ENCODE measurements around the gene PARP3. TPM values are rescaled to one million over a fixed set of nuclear protein-coding genes. Genes with fewer than 3 reads are reported as not detected.
A peak's percentile ranks its signal among the peaks of the same experiment; 100 is the strongest.

The PARP3 gene
- total and polyA plus RNA-seq, 2 of the 8 experiments (the other 6 are each of a cell fraction or from before 2014, with no cell fraction given) = 1.3 to 1.6 TPM

GRCh38 chr3:51894939-51895338, 47.2 kb upstream of the PARP3 start:
- TF ChIP-seq PHF8 (conservative IDR thresholded peaks at IDR 0.05; ENCODE audit: low read depth, low read length) (no peak), RAD21 (IDR thresholded peaks at IDR 0.05 in 1 of 2, conservative IDR thresholded peaks at IDR 0.05 in 1 of 2; ENCODE audit: low read depth in 2 of 2, low read length in 2 of 2) (peak; percentile 10 to 39; a peak in 2 of 4 replicates)
- H3K56ac ChIP-seq (replicated peaks; ENCODE audit: insufficient read length, low read depth, low read length) = no peak overlapping the region
- H3K4me2 ChIP-seq (ENCODE audit: insufficient read depth in 1 of 2, low read depth in 2 of 2, low read length in 2 of 2) = no peak overlapping the region
- H2BK5ac ChIP-seq (ENCODE audit: low read depth, low read length) = no peak overlapping the region
- H3K4ac ChIP-seq (replicated peaks; ENCODE audit: insufficient read length, low read depth, low read length) = no peak overlapping the region
- H4K8ac ChIP-seq (ENCODE audit: extremely low read depth, insufficient read depth, low read length) = peak overlapping the region; percentile 4; the same call in 1 of the 2 replicates
- no peaks in the 10 kb centered on the region for H4K20me1 ChIP-seq (replicated peaks in 1 of 2; ENCODE audit: control insufficient read depth in 1 of 2, insufficient read depth in 2 of 2, low read length in 2 of 2)
- no peak overlapping the region for H4K91ac ChIP-seq (replicated peaks; ENCODE audit: insufficient read length, low read length)
- H3K9ac ChIP-seq (replicated peaks in 1 of 4; ENCODE audit: extremely low read depth in 1 of 4, low read depth in 3 of 4, low read length in 3 of 4) = no peak overlapping the region
- H3K23me2 ChIP-seq (ENCODE audit: low read depth, low read length) = no peaks in the 10 kb centered on the region; the same call in 1 of the 2 replicates
- no peaks in the 10 kb centered on the region for H3K79me1 ChIP-seq (ENCODE audit: low read depth, low read length)
- H2BK20ac ChIP-seq (ENCODE audit: low read length) = no peak overlapping the region
- no peak overlapping the region for H3K23ac ChIP-seq (ENCODE audit: insufficient read length)
- H3K14ac ChIP-seq (ENCODE audit: insufficient read length) = no peak overlapping the region
- no peak overlapping the region for H2AK5ac ChIP-seq (ENCODE audit: low read depth, low read length)
- no peaks in the 10 kb centered on the region for H3K36me3 ChIP-seq (ENCODE audit: control insufficient read depth in 2 of 4, insufficient read depth in 4 of 4, low read length in 3 of 4)
- FAIRE-seq (no peak), DNase-seq (ENCODE audit: low read depth in 1 of 2, low spot score in 2 of 2) (no peak)
- no peaks in the 10 kb centered on the region; a peak in 1 of 4 replicates for H3K9me3 ChIP-seq (ENCODE audit: insufficient read depth in 2 of 2, low read depth in 1 of 2, low read length in 1 of 2)
- H3K79me2 ChIP-seq (ENCODE audit: control insufficient read depth in 1 of 2, insufficient read depth in 2 of 2, low read length in 2 of 2) = no peaks in the 10 kb centered on the region
- H2AFZ ChIP-seq (ENCODE audit: low read length) = no peak overlapping the region
- no peak overlapping the region for H2BK120ac ChIP-seq (replicated peaks; ENCODE audit: low read depth, low read length)
- H3K18ac ChIP-seq (ENCODE audit: extremely low read depth, low read length) = no peak overlapping the region
- no peak overlapping the region for H2BK12ac ChIP-seq (ENCODE audit: low read depth, low read length)
- ChIA-PET POLR2A (ENCODE audit: partially characterized antibody) (no interaction called here), CTCF (ENCODE audit: partially characterized antibody) (interaction anchor here (1.1 kb wide), 2 partner anchors 15 to 76 kb away, joined by 3 read pairs; no protein-coding TSS in a partner anchor)
- no peaks in the 10 kb centered on the region; a peak in 3 of 7 replicates for H3K27me3 ChIP-seq (replicated peaks in 1 of 4; ENCODE audit: control insufficient read depth in 3 of 4, extremely low read depth in 1 of 4, insufficient read depth in 3 of 4, low read length in 3 of 4)
- no peaks in the 10 kb centered on the region for H3K4me1 ChIP-seq (replicated peaks in 1 of 4; ENCODE audit: control insufficient read depth in 3 of 4, insufficient read depth in 4 of 4, low read length in 3 of 4)
- no peak overlapping the region for H2BK15ac ChIP-seq (ENCODE audit: low read length)
- H4K5ac ChIP-seq (ENCODE audit: insufficient read length, low read depth, low read length) = no peak overlapping the region
- no peak overlapping the region for H3K4me3 ChIP-seq (ENCODE audit: extremely low read depth in 1 of 4, insufficient read depth in 2 of 4, low read depth in 3 of 4, low read length in 4 of 4)
- 86% methylated on average over 16 of the region's 16 CpGs; no CpG with 5 or more reads in 1 of the 2 experiments for WGBS, 2 experiments (ENCODE audit: extremely low coverage in 1 of 2, insufficient coverage in 1 of 2, insufficient read length in 1 of 2, insufficient replicate concordance in 2 of 2, low coverage in 1 of 2, low lambda C conversion rate in 2 of 2, missing lambda C conversion rate in 1 of 2)
- H3K27ac ChIP-seq (ENCODE audit: low read depth, low read length) = no peak overlapping the region
